ENCODE measurements around the gene LRRC4C.

- TF ChIP-seq, protein P1, sequence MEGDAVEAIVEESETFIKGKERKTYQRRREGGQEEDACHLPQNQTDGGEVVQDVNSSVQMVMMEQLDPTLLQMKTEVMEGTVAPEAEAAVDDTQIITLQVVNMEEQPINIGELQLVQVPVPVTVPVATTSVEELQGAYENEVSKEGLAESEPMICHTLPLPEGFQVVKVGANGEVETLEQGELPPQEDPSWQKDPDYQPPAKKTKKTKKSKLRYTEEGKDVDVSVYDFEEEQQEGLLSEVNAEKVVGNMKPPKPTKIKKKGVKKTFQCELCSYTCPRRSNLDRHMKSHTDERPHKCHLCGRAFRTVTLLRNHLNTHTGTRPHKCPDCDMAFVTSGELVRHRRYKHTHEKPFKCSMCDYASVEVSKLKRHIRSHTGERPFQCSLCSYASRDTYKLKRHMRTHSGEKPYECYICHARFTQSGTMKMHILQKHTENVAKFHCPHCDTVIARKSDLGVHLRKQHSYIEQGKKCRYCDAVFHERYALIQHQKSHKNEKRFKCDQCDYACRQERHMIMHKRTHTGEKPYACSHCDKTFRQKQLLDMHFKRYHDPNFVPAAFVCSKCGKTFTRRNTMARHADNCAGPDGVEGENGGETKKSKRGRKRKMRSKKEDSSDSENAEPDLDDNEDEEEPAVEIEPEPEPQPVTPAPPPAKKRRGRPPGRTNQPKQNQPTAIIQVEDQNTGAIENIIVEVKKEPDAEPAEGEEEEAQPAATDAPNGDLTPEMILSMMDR (IDR thresholded peaks at IDR 0.05; ENCODE audit: borderline replicate concordance, extremely low read depth, low read length, poor library complexity, severe bottlenecking), result no peak
- no peak for TF ChIP-seq EZH2 (IDR thresholded peaks at IDR 0.05; ENCODE audit: borderline replicate concordance, low read depth, low read length, severe bottlenecking)
These were observed 1072.0 kb downstream of the LRRC4C start for GRCh38 chr11:40387240-40387980.
